Suprapubic skin (tissue), 4 donors: ENCODE measurements around the gene GALNT9.

Source experiments
- CTCF ChIP-seq, 2 donors: fragments of 200-600 bp in 1 of 2; fragments of 450-650 bp in 1 of 2; sonication (generic) in 1 of 2; IDR thresholded peaks; one replicate each; pipeline ENCODE4 v1.5.1; 2016 to 2019; ENCODE audit warnings: antibody characterized with exemption in 2 of 2, mild to moderate bottlenecking in 1 of 2, moderate library complexity in 1 of 2
- EP300 ChIP-seq: sonication (generic); formaldehyde crosslinking; IDR thresholded peaks from one replicate; pipeline ENCODE4 v1.6.1; 2017; ENCODE audit warnings: antibody characterized with exemption
- POLR2A ChIP-seq, 2 donors: fragments of 450-650 bp; IDR thresholded peaks; one replicate each; pipeline ENCODE4 v1.6.1; 2017; ENCODE audit warnings: antibody characterized with exemption in 2 of 2, mild to moderate bottlenecking in 2 of 2, moderate library complexity in 2 of 2
- POLR2AphosphoS5 ChIP-seq, 3 donors: sonication (generic); formaldehyde crosslinking; IDR thresholded peaks; one replicate each; pipeline ENCODE4 v1.6.1; 2017; ENCODE audit warnings: antibody characterized with exemption in 3 of 3

- no peak for TF ChIP-seq CTCF (IDR thresholded peaks at IDR 0.05)
- TF ChIP-seq POLR2A (IDR thresholded peaks at IDR 0.05): no peak
- TF ChIP-seq POLR2AphosphoS5 (IDR thresholded peaks at IDR 0.05): no peak
- TF ChIP-seq EP300: no peak
Observed at GRCh38 chr12:132262256-132263060, 66.9 kb downstream of the GALNT9 start.
